Measurements from ENCODE around the gene ELAC2.

Gene ELAC2

GRCh38 chr17:13030459-13031300, 12.9 kb upstream of the ELAC2 start:
- DNase-seq (ENCODE audit: extremely low read depth, low read depth): peak; percentile 79
- H3K4me3 ChIP-seq (replicated peaks; ENCODE audit: low read depth, low read length): no peak overlapping the region
- peak; percentile 72 for TF ChIP-seq CTCF (IDR thresholded peaks at IDR 0.05; ENCODE audit: low read depth, low read length, missing control alignments)

GRCh38 chr17:13030056-13030455, 12.2 kb upstream of the ELAC2 start:
- no peak overlapping the region for H3K4me3 ChIP-seq (replicated peaks; ENCODE audit: low read depth, low read length)
- no peak for DNase-seq (ENCODE audit: extremely low read depth, low read depth)
- TF ChIP-seq CTCF (IDR thresholded peaks at IDR 0.05; ENCODE audit: low read depth, low read length, missing control alignments): no peak

- H3K4me3 ChIP-seq (replicated peaks; ENCODE audit: low read depth, low read length): no peak overlapping the region
- TF ChIP-seq CTCF (IDR thresholded peaks at IDR 0.05; ENCODE audit: low read depth, low read length, missing control alignments): no peak
- no peak for DNase-seq (ENCODE audit: extremely low read depth, low read depth)
Measured at GRCh38 chr17:13029340-13029739, 11.5 kb upstream of the ELAC2 start.

GRCh38 chr17:13027246-13027645, 9.4 kb upstream of the ELAC2 start:
- no peak overlapping the region for H3K4me3 ChIP-seq (replicated peaks; ENCODE audit: low read depth, low read length)
- TF ChIP-seq CTCF (IDR thresholded peaks at IDR 0.05; ENCODE audit: low read depth, low read length, missing control alignments): no peak
- DNase-seq (ENCODE audit: extremely low read depth, low read depth): no peak

- no peak for DNase-seq (ENCODE audit: extremely low read depth, low read depth)
- TF ChIP-seq CTCF (IDR thresholded peaks at IDR 0.05; ENCODE audit: low read depth, low read length, missing control alignments): no peak
- no peak overlapping the region for H3K4me3 ChIP-seq (replicated peaks; ENCODE audit: low read depth, low read length)
Measured at GRCh38 chr17:13025687-13026086, 7.9 kb upstream of the ELAC2 start.

- no peak for TF ChIP-seq CTCF (IDR thresholded peaks at IDR 0.05; ENCODE audit: low read depth, low read length, missing control alignments)
- no peak overlapping the region for H3K4me3 ChIP-seq (replicated peaks; ENCODE audit: low read depth, low read length)
- DNase-seq (ENCODE audit: extremely low read depth, low read depth): no peak
Measured at GRCh38 chr17:13025258-13025627, 7.4 kb upstream of the ELAC2 start.

Data from HFF-Myc (cell line).